Measurements from ENCODE around the gene THPO.

The THPO gene

DNA sequence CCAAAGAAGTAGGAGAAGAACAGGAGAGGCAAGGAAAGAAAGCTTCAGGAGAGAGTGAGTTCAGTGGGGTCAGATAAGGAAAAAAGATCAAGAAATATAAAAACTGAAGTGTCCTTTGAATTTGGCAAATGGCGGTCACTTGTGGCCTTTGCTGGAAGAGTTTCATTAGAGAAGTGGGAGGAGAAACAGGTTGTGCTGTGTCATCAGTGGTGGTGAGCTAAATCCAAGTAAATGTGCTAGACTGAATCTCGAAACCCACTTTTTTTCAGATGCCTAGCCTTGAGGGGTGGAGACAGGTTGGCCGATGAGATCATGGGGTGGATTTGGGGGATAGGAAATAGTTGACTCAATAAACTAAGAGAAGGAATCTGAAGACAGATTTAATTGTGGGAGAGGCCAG, 45.6 kb upstream of the THPO start:
- TF ChIP-seq PPARA (CRISPR knock-in tag; IDR thresholded peaks at IDR 0.05; ENCODE audit: borderline replicate concordance) = no peak
- no peak for ATAC-seq

GRCh38 chr3:184419171-184419570, 41.2 kb upstream of the THPO start:
- no peak for TF ChIP-seq SNAI2 (CRISPR knock-in tag; IDR thresholded peaks at IDR 0.05)
- TF ChIP-seq CSRNP3 (CRISPR knock-in tag; IDR thresholded peaks at IDR 0.05) = no peak
- TF ChIP-seq OSR1 (CRISPR knock-in tag; IDR thresholded peaks at IDR 0.05) = no peak
- TF ChIP-seq, protein P1, sequence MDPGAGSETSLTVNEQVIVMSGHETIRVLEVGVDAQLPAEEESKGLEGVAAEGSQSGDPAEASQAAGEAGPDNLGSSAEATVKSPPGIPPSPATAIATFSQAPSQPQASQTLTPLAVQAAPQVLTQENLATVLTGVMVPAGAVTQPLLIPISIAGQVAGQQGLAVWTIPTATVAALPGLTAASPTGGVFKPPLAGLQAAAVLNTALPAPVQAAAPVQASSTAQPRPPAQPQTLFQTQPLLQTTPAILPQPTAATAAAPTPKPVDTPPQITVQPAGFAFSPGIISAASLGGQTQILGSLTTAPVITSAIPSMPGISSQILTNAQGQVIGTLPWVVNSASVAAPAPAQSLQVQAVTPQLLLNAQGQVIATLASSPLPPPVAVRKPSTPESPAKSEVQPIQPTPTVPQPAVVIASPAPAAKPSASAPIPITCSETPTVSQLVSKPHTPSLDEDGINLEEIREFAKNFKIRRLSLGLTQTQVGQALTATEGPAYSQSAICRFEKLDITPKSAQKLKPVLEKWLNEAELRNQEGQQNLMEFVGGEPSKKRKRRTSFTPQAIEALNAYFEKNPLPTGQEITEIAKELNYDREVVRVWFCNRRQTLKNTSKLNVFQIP (CRISPR knock-in tag; IDR thresholded peaks at IDR 0.05; ENCODE audit: borderline replicate concordance, low read depth) = no peak
- ATAC-seq = no peak

DNA sequence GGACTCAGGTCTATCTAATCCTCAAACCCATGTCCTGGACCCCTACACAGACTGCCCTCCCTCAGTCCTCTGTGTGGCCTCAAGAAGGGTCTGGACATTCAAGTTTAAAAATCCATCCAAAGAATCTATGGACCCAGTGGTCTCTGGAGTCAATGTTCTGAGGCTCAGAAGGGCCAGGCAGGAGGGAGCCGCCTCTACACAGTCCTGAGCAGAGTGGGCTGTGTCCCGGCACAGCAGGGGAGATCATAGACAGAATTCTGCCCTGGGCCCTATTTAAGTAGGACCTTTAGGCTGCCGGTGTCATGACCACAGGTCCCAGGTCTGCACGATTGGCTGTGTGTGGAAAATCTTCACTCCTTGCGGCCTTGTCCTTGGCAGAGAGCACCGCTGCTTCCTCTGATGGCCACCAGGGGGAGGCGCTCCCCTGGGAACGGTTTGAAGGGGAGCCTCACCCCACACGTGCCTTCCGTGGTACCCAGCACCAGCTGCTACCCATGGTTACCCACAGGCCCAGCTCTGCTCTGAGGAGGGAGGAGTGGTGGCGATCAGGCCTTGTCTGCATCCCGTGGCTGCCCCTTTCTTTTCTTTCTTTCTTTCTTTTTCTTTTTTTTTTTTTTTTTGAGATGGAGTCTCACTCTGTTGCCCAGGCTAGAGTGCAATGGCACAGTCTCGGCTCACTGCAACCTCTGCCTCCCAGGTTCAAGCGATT, 39.8 kb upstream of the THPO start:
- ATAC-seq = peak; percentile 99
- no peak for TF ChIP-seq ZC3H10 (CRISPR knock-in tag; IDR thresholded peaks at IDR 0.05)
- no peak for TF ChIP-seq OSR1 (CRISPR knock-in tag; IDR thresholded peaks at IDR 0.05)
- no peak for TF ChIP-seq ESRRG (CRISPR knock-in tag; IDR thresholded peaks at IDR 0.05)
- no peak for TF ChIP-seq ZNF8 (CRISPR knock-in tag; IDR thresholded peaks at IDR 0.05)
- no peak for TF ChIP-seq ZFP30 (CRISPR knock-in tag; IDR thresholded peaks at IDR 0.05)
- TF ChIP-seq ISL1 (CRISPR knock-in tag; IDR thresholded peaks at IDR 0.05) = no peak
- TF ChIP-seq PATZ1 (CRISPR knock-in tag; IDR thresholded peaks at IDR 0.05; ENCODE audit: borderline replicate concordance) = no peak
- TF ChIP-seq CSRNP3 (CRISPR knock-in tag; IDR thresholded peaks at IDR 0.05) = no peak
- TF ChIP-seq BACH2 (CRISPR knock-in tag; IDR thresholded peaks at IDR 0.05; ENCODE audit: borderline replicate concordance) = no peak
- no peak for TF ChIP-seq SNAI2 (CRISPR knock-in tag; IDR thresholded peaks at IDR 0.05)
- no peak for TF ChIP-seq RARB (CRISPR knock-in tag; IDR thresholded peaks at IDR 0.05)
- TF ChIP-seq, protein P2, sequence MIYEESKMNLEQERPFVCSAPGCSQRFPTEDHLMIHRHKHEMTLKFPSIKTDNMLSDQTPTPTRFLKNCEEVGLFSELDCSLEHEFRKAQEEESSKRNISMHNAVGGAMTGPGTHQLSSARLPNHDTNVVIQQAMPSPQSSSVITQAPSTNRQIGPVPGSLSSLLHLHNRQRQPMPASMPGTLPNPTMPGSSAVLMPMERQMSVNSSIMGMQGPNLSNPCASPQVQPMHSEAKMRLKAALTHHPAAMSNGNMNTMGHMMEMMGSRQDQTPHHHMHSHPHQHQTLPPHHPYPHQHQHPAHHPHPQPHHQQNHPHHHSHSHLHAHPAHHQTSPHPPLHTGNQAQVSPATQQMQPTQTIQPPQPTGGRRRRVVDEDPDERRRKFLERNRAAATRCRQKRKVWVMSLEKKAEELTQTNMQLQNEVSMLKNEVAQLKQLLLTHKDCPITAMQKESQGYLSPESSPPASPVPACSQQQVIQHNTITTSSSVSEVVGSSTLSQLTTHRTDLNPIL (CRISPR knock-in tag; IDR thresholded peaks at IDR 0.05; ENCODE audit: low read depth) = no peak
- no peak for TF ChIP-seq ARNTL (CRISPR knock-in tag; IDR thresholded peaks at IDR 0.05; ENCODE audit: borderline replicate concordance, low read depth)
- no peak for TF ChIP-seq GLIS3 (CRISPR knock-in tag; IDR thresholded peaks at IDR 0.05)

- TF ChIP-seq TOX (CRISPR knock-in tag; IDR thresholded peaks at IDR 0.05; ENCODE audit: borderline replicate concordance) = no peak
- no peak for TF ChIP-seq TCF4 (CRISPR knock-in tag; IDR thresholded peaks at IDR 0.05; ENCODE audit: borderline replicate concordance)
- no peak for TF ChIP-seq OSR1 (CRISPR knock-in tag; IDR thresholded peaks at IDR 0.05)
- no peak for TF ChIP-seq BACH2 (CRISPR knock-in tag; IDR thresholded peaks at IDR 0.05; ENCODE audit: borderline replicate concordance)
- ATAC-seq = no peak
These were observed 37.1 kb upstream of the THPO start for GRCh38 chr3:184415203-184415490.

Measured in SK-N-SH treated with all-trans-retinoic acid at 6 μM for 48 hours (cell line).